WERI-Rb-1 (cell line): Measurements from ENCODE around the gene KIAA1549.

ENCODE experiments used
- DNase-seq: peaks from one replicate; pipeline ENCODE4 v3.0.0-alpha.2; 2020
- H3K27ac ChIP-seq: fragments of 250-450 bp; sonication (Bioruptor Pico); 2 replicates; pipeline ENCODE4 v1.5.1; 2020; ENCODE audit warnings: mild to moderate bottlenecking, moderate library complexity
- H3K27me3 ChIP-seq: fragments of 250-450 bp; sonication (Bioruptor Pico); 2 replicates; pipeline ENCODE4 v1.5.1; 2021; ENCODE audit warnings: mild to moderate bottlenecking, low read depth, moderate library complexity; ENCODE audit not compliant: insufficient read depth, severe bottlenecking
- H3K36me3 ChIP-seq: fragments of 250-450 bp; sonication (Bioruptor Pico); 2 replicates; pipeline ENCODE4 v1.5.1; 2020; ENCODE audit warnings: mild to moderate bottlenecking, moderate library complexity
- H3K4me3 ChIP-seq: 2 replicates; pipeline ENCODE4 v1.5.1; 2011; ENCODE audit warnings: low read depth, mild to moderate bottlenecking, control low read depth, low read length
- H3K9me3 ChIP-seq: fragments of 250-450 bp; sonication (Bioruptor Pico); 2 replicates; pipeline ENCODE4 v1.5.1; 2021; ENCODE audit warnings: mild to moderate bottlenecking, moderate library complexity; ENCODE audit not compliant: severe bottlenecking
- TF ChIP-seq, protein P1 (sequence below): IDR thresholded peaks from 2 replicates; pipeline ENCODE4 v1.5.1; 2011; ENCODE audit warnings: low read depth, mild to moderate bottlenecking, control low read depth, inconsistent platforms, low read length

KIAA1549 gene

DNA sequence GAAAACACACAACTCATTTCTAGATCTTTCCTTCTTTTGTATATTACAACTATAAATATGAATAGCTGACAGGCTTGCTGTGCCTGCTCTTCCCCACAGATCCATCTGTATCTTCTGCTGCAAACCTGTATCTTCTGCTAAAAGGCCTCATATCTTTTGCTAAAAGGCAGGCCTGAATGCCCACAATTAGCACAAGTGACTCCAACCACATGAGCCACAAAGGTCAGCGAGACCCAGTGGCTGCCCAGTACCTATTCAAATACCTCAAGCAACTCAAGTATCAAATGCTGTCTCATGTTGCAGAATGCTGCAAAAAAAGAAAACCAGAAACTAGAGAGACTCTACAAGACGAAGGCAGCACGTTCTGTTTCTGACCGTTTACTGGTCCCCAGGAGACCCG, 128.7 kb downstream of the KIAA1549 start:
- DNase-seq = no peak
- Histone ChIP-seq H3K27ac (no peak overlapping the region), H3K4me3 (no peak overlapping the region), H3K27me3 (no peaks in the 10 kb centered on the region), H3K9me3 (peaks cover 8% of the 10 kb centered on the region), H3K36me3 (peaks cover 30% of the 10 kb centered on the region)
- TF ChIP-seq, protein P1, sequence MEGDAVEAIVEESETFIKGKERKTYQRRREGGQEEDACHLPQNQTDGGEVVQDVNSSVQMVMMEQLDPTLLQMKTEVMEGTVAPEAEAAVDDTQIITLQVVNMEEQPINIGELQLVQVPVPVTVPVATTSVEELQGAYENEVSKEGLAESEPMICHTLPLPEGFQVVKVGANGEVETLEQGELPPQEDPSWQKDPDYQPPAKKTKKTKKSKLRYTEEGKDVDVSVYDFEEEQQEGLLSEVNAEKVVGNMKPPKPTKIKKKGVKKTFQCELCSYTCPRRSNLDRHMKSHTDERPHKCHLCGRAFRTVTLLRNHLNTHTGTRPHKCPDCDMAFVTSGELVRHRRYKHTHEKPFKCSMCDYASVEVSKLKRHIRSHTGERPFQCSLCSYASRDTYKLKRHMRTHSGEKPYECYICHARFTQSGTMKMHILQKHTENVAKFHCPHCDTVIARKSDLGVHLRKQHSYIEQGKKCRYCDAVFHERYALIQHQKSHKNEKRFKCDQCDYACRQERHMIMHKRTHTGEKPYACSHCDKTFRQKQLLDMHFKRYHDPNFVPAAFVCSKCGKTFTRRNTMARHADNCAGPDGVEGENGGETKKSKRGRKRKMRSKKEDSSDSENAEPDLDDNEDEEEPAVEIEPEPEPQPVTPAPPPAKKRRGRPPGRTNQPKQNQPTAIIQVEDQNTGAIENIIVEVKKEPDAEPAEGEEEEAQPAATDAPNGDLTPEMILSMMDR = no peak

DNA sequence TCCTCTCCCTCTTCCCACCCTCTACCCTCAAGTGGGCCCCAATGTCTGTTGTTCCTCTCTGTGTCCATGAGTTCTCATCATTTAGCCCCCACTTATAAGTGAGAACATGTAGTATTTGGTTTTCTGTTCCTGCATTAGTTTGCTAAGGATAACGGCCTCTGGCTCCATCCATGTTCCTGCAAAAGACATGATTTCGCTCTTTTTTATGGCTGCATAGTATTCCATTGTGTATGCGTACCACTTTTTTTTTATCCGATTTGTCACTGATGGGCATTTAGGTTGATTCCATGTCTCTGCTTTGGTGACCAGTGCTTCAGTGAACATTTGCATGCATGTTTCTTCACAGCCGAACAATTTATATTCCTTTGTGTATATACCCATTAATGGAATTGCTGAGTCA, 131.5 kb downstream of the KIAA1549 start:
- H3K9me3 ChIP-seq = peaks cover 8% of the 10 kb centered on the region
- no peaks in the 10 kb centered on the region for H3K27me3 ChIP-seq
- H3K27ac ChIP-seq = no peak overlapping the region
- H3K4me3 ChIP-seq = no peak overlapping the region
- TF ChIP-seq, protein P1 = no peak
- H3K36me3 ChIP-seq = peaks cover 23% of the 10 kb centered on the region
- no peak for DNase-seq

DNA sequence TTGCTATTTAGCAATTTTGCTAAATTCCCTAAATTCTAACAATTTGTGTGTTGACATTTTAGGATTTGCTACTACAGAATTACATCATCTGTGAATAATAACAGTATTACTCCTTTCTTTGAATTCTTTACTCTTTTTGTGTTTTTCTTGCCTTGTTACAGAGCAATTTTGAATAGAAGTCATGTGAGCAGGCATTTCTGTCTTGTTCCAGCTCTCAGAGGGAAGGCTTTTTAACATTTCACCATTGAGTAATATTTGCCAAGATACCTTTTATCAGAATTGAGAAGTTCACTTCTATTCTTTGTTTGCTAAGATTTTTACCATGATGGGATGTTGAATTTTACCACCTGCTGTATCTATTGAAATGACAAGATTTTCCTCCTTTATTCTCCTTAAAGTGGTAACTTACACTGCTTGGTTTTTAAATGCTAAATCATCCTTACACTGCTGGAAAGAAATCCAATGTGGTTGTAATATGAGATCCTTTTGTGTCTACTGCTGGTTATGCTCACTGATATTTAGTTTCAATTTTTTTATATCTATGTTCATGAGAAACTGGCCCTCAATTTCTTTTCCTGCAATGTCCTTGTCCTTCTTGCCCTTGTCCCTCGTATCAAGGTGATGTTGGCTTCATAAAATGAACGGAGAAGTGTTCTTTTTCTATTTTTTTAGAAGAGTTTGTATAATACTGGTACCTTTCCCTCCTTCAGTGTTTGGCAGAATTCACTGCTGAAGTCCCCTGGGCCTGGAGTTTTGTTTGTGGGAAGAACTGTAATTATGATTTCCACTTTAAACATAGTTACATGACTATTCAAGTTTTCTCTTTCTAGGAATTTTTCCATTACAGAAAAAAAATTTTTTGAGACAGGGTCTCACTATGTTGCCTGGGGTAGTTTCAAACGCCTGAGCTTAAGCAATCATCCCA, 132.9 kb downstream of the KIAA1549 start:
- Histone ChIP-seq H3K9me3 (peaks cover 8% of the 10 kb centered on the region), H3K4me3 (no peak overlapping the region), H3K27ac (no peak overlapping the region), H3K27me3 (no peaks in the 10 kb centered on the region), H3K36me3 (peaks cover 23% of the 10 kb centered on the region)
- DNase-seq = no peak
- TF ChIP-seq, protein P1 = no peak

DNA sequence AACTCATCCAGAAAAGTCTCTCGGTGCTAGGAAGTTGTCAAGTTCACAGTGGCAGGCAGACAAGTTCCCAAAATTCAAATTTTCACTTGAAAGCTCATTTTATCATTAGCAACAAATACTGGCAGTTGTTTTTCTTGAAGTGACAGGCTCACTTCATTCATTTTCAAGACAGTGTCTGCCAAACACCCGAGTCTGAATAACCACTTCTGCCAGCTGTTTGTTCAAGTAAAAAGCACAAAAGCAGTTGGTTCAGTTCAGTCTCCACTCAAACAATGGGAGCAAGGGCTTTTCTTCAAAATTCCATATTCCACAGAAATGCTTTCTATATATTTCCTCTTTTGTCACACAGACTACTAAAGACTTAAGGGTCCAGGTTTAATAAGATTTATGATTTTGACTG, 135.5 kb downstream of the KIAA1549 start:
- TF ChIP-seq, protein P1 = no peak
- H3K27ac ChIP-seq = no peak overlapping the region
- peaks cover 8% of the 10 kb centered on the region for H3K9me3 ChIP-seq
- no peak overlapping the region for H3K4me3 ChIP-seq
- no peaks in the 10 kb centered on the region for H3K27me3 ChIP-seq
- no peak for DNase-seq
- H3K36me3 ChIP-seq = peaks cover 12% of the 10 kb centered on the region

DNA sequence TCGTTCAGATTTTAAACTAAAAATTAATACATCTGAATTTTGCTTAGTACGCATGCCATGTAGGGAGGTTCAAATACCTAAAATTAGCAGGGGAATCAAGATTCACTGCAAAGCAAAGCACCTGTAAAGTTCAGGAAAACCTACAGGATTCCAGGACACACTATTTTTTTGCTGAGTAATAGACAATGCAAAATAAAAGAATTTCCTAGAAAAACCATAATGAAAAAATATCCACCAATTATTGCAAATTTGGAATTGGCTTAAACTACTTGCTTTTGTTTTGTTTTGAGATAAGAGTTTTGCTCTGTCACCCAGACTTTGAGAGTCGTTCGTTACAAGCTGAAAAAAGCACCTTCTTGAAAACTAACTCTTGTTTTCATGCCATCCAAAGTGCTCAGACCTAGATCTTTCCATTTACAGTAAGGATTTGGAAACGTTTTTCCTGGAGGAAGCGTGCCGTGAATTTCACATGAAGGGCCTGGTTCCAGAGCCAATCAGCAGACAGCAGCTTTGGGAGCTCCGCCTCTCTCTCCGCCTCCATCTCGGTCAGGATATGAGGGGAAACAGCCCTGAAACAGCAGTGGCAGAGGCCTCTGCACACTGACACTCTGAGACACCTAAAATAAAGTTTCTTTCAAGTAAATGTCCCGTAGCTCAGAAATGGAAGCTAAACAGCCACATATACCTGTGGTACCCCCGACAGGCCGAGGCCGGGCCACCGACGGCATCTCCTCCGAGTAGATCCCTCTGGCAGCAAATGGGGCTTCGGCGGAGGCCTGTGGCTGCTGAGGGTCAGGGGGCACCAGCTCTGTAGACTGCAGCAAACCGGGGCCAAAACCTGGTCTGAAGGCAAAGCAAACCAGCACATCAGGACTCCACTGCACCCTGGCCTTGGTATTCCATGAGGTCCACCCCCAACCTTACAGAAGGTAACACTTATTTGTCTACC, 137.3 kb downstream of the KIAA1549 start:
- H3K27me3 ChIP-seq = no peaks in the 10 kb centered on the region
- H3K4me3 ChIP-seq = no peak overlapping the region
- TF ChIP-seq, protein P1 = no peak
- H3K36me3 ChIP-seq = peaks cover 3% of the 10 kb centered on the region
- H3K9me3 ChIP-seq = no peaks in the 10 kb centered on the region
- H3K27ac ChIP-seq = no peak overlapping the region
- no peak for DNase-seq
